Inferior parietal cortex (tissue), 1 donor: ENCODE measurements around the gene SLCO2A1.

Experiments
- DNase-seq: peaks from one replicate; pipeline ENCODE4 v3.0.0-alpha.2; 2016; ENCODE audit errors: extremely low spot score

Gene SLCO2A1

DNA sequence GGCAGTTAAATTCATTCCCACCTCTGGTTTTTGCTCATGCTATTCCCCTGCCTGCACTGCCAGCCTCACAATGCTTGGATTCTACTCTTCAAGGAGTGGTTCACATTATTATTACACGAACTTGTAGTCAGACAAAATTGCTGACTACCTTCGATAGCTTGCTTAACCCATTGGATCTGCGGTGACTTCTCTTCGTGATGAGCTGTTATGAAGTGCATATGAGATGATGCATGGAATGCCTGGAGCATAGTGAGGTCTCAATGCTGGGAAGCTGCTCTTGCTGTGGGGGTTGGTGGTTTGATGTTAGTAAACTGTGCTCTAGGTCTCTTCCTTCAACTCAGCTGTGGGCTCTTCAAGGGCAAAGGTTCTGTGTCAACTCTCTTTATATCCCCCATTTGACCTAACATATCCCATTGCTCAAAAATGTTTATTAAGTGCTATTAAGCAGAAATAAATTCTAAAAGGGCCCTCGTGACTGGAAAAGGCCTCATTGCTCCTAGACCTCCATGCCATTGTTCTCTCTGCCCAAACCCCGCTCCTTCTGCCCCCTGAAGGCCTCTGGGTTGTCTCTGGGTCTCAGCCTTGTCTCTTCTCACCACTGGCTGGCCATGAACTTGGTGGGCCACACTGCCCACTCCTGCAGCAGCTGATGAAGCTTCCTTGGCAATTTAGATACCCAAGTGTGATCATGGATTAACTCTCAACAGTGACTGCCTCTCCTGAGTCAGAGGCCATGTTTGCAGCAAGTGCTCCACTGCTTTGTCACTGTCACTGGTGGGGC, 4.5 kb upstream of the SLCO2A1 start:
- DNase-seq, result no peak

DNA sequence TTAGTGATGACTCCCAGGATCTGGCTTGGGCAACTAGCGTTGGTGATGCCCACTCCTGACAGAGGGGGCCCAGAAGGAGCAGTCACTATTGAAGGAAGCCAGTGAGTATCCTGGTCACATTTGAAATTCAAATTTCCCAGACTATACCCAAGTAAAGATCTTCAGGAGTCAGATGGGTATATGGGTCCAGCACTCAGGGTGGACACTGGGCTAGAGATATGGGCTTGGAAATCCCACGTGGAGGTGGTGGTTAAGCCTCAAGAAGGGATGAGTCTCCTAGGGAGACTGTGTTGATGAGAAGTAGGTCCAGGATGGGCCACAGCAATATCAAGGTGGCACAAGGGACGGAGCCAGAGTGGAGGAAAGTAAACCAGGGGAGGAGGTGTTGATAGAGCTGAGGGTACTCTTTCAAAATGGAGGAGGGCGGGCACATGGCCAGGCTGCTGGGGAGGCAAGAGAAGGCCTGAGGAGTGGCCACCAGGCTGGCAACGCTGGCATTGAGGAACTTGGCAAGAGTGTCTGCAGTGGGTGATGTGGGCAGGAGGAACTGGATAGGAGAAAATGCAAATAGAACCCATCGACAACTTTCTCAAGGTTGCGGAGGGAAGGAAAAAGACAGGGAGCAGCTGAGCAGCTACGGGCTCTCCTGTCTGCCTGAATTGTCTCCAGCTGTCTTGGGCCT, 3.7 kb upstream of the SLCO2A1 start:
- DNase-seq, result no peak

DNA sequence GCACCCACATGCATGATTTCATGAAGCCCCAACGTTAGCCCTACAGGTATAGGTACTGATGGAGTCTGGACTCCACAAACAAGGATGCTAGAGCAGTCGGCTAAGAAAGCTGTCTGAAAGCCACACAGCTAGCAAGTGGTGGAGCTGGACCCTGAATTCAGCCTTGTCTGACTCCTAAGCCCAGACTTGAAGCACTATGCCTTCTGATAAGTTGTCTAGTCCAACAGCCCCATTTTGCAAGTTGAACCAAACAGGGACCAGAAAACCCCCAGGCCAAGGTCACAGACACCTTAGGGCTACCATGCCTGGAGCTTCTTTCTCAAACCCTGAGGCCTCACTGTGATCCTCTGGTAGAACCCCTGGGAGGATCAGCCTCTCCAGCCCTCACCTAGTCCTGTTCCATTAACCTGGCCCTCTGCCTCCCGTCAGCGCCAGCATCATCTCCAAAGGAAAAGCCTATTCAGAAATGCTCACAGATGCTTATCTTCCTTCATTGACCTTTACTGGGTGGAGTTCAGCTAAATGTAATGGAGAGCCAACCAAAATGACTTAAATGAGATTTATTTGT, 1.7 kb upstream of the SLCO2A1 start:
- DNase-seq, result no peak

DNA sequence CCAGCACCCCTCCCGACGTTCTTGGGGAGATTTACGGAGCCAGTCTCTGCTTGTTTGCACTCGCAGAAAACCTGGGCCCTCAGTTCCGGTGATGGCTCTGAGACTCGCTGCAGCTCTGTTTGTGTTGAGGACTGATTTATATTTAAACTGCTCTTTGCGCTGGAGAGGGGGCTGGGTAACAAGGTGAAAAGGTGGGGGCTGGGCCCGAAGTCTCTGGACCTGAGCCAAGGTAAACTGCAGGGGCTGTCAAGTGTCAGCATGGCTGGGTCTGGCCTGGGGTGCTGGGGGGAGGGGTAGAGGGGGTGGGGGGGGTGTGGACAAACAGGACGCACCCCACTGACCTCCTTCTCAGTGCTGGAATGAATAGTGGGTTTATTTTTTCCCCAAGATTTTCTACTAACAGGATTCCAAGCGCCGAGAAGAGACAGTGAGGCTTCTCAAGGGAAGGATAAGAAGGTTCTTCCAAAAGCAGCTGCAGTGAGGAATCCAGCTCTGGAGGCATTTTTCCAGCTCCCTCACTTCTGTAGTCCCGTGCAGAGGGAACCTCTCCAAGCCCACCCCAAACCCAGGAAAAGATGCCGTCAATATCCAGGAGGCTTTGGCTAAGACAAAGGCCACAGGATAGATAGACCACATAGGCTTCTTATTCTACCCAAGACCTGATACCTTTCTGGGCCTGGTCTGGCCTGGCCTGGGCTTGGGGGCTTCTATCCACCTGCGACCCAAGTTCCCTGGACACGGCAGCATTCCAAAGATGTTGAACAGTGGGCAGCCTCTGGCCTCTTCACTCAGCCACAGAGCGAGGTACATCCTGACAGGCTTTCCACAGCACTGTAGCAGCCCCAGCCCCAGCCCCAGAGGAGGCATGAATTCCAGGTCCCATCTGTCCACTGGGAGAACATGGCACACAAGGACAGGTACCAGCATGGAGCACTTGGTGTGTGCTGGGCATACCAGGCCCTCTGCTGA, 938 bp upstream of the SLCO2A1 start:
- DNase-seq, result no peak

DNA sequence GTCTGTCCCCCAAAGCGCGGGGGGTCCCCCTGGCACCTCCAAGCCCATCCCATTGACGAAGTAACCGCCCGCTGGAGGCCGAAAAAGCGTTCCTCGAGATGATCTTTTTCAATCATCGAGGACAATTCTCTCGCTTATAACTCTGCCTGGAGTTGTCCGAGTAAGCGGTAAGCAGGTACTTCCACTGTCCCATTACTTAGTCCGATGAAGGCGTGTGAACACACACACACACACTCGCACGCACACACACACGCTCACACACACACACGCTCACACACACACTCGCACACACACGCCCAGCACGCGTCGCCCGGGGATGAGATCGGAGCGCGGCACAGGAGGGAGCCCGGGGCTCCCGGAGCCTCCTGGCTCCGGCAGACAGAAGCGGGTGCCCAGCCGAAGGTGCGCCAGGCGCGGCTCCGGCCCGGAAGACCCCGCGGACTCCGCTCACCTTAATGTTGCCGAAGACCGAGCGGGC, 430 bp downstream of the SLCO2A1 start:
- DNase-seq, result no peak

DNA sequence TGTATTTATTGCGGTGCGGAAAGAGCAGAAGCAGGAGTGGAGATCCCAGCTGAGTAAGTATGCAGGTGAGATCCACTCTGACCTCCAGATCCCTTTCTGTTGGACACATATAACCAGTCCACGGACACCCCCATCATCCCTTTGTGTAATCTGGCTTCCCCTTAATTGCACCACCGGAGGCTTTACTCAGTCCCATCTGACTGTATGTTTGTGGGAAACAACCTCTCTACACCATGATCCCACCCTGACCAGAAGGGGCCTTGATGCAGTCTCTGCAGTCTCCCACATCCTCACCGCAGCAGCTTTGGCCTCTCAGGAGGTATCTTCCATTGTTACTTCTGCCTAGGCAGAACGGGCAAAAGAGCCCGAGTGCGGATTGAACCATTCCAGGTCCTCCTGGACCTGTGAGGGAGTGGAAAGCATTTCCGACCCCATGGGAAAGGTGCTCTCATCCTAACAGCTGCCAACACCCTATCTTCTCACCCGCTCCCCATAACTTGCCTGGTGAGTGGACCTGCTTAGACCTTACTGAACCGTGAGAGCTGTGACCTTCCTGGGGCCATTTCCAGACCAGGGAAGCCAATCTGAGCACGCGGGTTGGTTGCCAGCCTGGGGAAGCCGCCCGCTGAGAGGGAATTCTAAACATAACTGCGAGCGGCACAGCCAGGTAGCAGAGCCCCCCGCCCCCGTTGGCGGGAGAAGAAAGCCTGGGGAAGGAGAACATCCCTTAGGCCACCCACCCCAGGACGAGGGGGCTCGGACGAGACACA, 1.1 kb downstream of the SLCO2A1 start:
- DNase-seq, result no peak

DNA sequence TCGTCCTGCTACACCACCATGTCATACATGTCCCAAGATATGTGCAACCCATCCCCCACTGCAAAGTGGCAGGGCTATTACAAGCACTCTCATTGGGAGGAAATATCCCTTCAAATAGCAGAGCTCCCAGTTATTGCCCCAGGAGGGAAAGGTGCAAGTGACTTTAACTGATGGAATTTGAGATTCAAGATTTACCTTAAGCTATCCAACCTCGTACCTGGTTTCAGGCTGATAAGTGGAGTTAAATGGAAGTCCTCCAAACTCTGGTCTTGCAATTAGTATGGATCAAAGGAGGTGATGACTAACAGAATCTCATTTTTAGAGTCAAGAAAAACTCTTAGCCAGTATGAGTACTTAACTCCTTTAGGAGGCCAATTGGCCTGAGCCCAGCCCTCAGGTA, 2.1 kb downstream of the SLCO2A1 start:
- DNase-seq, result no peak

DNA sequence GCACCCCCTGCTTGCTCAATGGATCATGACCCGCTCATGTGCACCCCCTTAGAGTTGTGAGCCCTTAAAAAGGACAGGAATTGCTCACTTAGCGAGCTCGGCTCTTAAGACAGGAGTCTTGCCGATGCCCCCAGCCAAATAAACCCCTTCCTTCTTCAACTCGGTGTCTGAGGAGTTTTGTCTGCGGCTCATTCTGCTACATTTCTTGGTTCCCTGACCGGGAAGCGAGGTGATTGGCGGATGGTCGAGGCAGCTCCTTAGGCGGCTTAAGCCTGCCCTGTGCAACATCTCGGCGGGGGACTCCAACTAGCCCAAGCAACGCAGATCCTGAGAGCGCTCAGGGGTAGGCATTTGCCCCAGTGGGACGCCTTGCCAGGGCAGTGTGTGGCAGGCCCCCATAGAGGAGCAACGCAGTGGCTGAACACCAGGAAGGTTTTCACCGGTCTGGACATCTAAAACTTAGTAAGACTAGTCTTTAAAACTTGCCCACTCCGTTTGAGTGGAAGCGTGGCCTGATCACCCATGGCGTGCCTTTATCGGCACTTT, 9.5 kb downstream of the SLCO2A1 start:
- DNase-seq, result no peak

DNA sequence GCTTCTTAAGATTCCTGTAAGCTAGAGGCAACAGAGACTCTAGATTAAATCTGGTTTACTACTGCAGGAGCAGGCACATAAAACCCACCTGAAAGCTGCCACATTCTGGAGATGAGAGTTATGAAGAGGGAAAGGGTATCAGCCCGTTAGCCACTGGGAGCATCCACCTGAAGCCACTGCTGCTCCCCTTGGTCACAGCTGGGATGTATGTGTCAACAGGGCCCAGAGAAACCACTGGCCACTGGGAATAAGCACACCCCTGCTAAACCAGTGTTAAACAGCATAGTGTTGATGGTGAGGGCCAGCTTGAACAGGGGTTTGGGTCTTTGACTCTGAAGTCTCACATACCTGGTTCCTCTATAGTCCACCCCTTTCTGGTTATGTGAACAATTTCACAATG, 10.9 kb downstream of the SLCO2A1 start:
- no peak for DNase-seq

DNA sequence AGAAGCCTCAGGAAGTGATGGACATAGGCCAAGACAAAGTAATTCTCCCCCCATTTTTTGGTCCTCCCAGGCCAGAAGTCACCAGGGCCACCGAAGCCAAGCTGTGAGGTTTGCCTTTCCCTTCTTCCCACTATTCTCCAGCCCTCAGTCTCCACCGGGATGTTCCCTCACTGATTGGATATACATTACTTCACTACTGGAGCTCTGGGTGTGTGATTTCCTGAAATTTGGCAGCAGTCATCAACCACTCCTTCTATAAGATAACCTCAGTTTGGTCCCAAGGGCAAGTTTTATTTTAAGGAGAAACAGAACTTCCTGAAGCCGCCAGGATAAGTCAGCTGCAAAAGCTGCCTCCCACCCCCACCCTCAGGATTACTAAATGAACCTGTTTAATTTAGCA, 11.3 kb downstream of the SLCO2A1 start:
- DNase-seq, result no peak

DNA sequence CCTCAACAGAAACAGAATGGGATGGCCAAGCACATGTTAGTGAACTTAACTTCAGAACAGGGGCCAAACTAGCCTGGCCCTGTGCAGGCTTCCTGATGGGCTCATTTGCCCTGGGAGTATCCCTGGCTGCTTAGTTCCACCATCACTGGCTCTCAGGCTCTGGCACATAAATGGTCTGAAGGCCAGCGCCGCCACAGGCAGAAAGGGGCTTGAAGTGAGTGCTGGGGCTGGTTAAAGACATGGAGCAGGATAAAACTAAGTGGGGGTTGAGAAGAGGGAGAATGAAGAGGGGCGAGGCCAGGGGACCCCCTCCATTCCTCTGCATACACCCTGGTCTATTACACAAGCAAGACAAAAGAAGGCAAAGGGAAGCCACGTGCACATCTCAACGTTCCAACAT, 12.2 kb downstream of the SLCO2A1 start:
- no peak for DNase-seq

DNA sequence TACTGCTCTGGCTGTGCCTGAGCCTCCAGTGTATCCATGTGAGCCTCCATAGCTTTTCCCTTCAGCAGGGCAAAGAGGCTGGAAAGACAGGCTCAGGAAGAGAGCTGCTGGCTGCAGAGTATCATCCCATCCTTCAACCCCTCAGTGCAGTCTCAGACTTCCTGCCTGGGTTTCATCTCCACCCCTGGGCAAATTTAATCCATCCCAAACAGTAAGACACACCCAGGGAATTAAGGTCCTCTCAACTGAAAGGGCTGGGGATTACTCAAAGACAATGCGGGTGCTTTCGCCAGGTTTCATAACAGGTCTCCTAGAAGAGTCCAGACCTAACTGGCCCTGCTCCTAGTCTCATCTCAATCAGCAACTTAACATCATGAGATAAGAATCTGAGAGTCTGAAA, 15.5 kb downstream of the SLCO2A1 start:
- no peak for DNase-seq

DNA sequence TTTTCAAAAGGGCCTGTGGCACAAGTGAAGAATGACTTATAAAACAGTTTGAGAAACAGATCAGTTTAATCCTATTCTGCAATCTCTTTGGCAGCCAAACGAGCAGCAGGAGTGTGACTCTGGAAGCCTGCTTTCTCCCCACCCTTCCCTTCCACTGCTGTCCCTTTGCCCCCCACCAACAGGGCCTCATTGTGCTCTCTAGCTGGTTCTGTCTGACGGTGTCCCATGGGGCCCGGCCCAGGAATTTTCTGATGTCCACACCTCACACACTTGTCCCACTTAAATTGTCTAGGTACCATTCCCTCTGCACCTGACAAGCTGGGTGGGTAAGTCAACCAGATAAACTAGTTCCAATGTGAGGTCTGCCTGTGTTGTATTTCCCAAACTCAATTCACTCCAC, 16.4 kb downstream of the SLCO2A1 start:
- no peak for DNase-seq

DNA sequence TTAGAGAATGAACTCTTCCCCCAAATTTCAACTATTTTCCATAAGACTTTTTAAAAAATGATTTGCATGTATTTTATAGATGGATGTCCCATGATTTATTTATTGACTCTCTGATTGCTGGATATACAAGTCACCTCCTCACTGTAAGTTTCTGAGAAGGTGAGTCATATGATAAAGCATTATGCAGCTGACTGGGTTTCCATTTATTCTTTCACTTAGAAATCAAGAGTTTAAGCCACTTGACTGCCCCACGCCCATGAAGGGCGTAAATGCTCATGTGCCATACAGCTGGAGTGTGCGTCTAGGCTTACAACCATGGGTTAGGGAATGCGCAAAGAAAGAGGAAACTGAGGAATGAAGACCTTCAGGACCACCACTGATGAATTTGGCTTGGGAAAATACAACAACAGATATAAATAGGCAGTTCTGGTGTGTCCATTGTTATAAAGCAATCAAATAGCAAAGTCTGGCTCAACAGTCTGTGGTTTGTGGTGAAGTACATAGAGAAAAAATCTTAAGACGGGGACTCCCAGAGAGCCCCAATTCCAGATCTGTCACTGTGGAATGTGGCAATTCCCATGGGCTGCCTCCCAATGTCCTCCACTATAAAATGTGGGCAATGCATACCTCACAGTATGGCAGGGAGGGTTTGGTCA, 20.3 kb downstream of the SLCO2A1 start:
- no peak for DNase-seq

DNA sequence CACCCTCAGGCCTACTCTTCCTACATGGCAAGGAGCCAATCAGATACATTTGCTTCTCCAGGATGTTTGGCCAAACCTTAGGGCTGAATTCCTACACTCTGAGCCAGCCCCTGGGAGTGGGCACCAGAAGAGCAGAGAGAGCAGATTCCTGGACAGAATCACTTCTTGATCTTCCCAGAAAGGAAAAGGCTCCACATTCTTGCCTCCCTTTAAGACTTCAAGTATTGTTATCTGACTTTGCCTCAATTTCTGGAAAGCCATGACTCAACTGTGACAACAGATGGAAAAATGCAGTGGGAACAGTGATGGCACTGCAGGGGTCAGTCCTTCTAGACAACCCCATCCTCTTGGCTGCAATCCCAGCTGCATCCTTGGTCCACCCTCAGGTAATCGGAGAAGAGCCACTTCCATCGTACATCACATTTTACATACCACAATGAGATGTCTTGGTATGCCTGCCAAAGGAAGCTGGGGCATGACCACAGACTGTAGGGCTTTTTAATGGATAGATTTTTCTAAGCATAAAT, 21.0 kb downstream of the SLCO2A1 start:
- no peak for DNase-seq

DNA sequence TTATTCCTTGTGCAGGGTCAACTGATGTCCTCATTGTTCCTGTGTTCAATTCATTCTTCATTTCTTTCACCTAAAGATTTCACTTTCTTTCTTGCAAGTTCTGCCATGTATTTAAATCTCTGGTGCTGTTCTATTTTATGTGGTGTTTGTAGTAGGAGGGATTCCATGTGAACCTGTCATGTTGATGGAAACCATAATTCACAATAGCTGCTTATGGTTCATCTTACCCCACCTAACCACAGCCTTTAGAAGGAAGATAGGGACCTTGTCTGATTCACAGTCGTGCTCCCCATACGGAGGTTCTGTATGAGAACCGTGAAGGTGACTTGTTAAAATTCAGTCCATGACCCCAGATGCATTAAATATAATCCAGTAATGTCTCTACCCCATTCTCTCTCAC, 21.9 kb downstream of the SLCO2A1 start:
- no peak for DNase-seq

DNA sequence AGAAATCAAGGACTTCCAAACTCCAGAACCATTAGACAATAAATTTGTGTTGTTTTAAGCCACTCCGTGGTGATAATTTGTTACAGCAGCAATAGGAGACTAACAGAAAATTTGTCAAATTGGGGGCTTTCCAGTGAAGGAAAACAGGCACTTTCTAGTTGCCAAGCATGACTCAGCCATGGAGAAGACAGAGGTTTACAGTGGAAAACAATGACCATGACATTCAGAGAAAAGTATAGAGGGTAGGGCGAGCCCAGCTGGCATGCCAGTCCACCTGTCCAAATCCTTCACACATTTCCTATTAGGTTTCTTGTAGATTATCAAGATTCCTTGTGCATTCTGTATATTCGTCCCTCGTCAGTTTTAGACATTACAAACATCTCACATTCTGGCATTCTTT, 24.9 kb downstream of the SLCO2A1 start:
- DNase-seq, result no peak

DNA sequence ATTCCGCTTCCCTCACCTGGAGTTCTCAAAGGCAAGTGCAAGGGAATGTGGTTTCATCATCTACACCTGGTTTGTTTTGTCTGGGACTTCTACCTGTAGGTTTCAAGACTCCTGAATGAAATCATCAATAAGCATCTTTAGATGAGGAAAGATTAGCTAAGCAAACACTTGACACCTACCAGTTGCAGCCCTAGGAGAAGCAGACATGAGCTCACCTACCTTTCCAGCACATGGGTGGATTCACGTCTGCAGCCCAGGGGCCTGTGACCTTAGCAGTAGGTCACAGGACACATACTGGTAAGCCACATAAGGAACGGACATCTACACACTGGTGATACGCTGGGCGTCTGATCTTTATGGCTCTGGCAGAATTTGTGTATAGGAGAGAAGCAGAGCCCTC, 26.7 kb downstream of the SLCO2A1 start:
- DNase-seq, result no peak

DNA sequence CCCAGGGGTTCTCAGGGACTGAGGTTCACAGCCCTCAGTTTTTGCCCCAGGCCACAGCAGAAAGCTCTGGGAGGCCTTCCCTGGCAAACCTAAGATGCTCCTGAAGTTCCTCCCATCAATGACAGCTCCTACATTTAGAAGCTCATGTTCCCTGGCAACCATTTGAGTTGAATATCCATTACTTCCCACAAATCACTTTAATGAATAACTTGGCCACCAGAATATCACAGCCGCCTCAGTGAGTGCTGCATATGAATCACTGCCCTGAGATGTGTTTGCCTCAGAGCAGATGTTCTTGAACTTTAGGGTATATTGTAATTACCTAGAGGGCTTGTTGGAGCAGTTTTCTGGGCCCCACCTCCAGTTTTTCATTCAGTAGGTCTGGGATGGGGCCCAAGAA, 27.4 kb downstream of the SLCO2A1 start:
- DNase-seq, result no peak

DNA sequence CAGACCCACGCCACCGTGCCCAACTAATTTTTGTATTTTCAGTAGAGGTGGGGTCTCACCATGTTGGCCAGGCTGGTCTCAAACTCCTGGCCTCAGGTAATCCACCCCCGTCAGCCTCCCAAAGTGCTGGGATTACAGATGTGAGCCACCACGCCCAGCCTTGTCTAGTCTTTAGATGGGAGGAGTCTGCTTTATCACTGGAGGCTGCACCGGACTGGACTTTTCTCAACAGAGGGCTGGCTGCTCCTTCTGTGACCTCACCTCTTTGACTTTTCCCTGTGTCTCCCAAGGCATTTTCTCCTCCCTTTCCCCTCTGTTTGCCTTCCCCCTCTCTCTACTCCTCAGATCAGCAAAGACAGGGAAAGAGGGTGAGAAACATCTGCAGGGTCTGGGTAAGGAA, 28.5 kb downstream of the SLCO2A1 start:
- no peak for DNase-seq
